Right ventricle myocardium superior (tissue), 1 donor: ENCODE measurements around the gene TENT4A. TPM values are rescaled to one million over a fixed set of nuclear protein-coding genes. Genes with fewer than 3 reads are reported as not detected.
A peak's percentile ranks its signal among the peaks of the same experiment; 100 is the strongest.

Experiments used
- ATAC-seq: fragments of 200-7000 bp; cut with Tn5 transposase; one replicate; pipeline ENCODE4 v1.9.1; 2020; ENCODE audit warnings: mild to moderate bottlenecking; ENCODE audit not compliant: poor library complexity
- DNase-seq: peaks from one replicate; pipeline ENCODE4 v3.0.0-alpha.2; 2020
- intact Hi-C: fragments of 100-400 bp; cut with DNase I; formaldehyde crosslinking; loops from one replicate; pipeline ENCODE4 v1.11.2; 2022
- total RNA-seq: library from RNA; stranded (reverse); fragmentation: NEBNext Ultra II Directional; extraction: Animal tissue kit (Norgen Biotek cat#: 25700); gene quantifications from one replicate; pipeline ENCODE4 v1.2.1, GENCODE V29; 2021
- donor health status: DM: no; HTN: yes; CAD: no; lungs with severe emphysema.

TENT4A gene
- total RNA-seq, 1 donor from 2014 or later = 10.8 TPM

GRCh38 chr5:6727231-6727630 is 14.0 kb downstream of the TENT4A start:
- DNase-seq (no peak), ATAC-seq (no peak)
- intact Hi-C loops = no loop called here

- ATAC-seq (no peak), DNase-seq (no peak)
- intact Hi-C loops = no loop called here
Measured at GRCh38 chr5:6728011-6728794, 15.0 kb downstream of the TENT4A start.

GRCh38 chr5:6728795-6729183 is 15.6 kb downstream of the TENT4A start:
- intact Hi-C loops = no loop called here
- DNase-seq (no peak), ATAC-seq (no peak)

- intact Hi-C loops = no loop called here
- DNase-seq (peak; percentile 67), ATAC-seq (peak; percentile 25)
Measured at GRCh38 chr5:6729386-6730310, 16.4 kb downstream of the TENT4A start.

GRCh38 chr5:6730407-6730806 is 17.2 kb downstream of the TENT4A start:
- ATAC-seq (no peak), DNase-seq (no peak)
- intact Hi-C loops = no loop called here

GRCh38 chr5:6730807-6731206 is 17.6 kb downstream of the TENT4A start:
- intact Hi-C loops = no loop called here

GRCh38 chr5:6731465-6732237 is 18.4 kb downstream of the TENT4A start:
- intact Hi-C loops = no loop called here
- ATAC-seq = no peak
- DNase-seq = no peak

More at GRCh38 chr5:6730807-6731206, 17.6 kb downstream of the TENT4A start:
- ATAC-seq (no peak), DNase-seq (no peak)

GRCh38 chr5:6732634-6733410 is 19.6 kb downstream of the TENT4A start:
- DNase-seq (peak; percentile 65), ATAC-seq (peak; percentile 65)
- intact Hi-C loops = no loop called here

GRCh38 chr5:6733411-6734242 is 20.4 kb downstream of the TENT4A start:
- DNase-seq = no peak
- intact Hi-C loops = no loop called here
- no peak for ATAC-seq

GRCh38 chr5:6734243-6734700 is 21.0 kb downstream of the TENT4A start:
- no peak for DNase-seq
- ATAC-seq = no peak
- intact Hi-C loops = no loop called here

GRCh38 chr5:6734781-6735180 is 21.5 kb downstream of the TENT4A start:
- intact Hi-C loops = no loop called here
- DNase-seq (no peak), ATAC-seq (no peak)

- no peak for DNase-seq
- peak; percentile 37 for ATAC-seq
- intact Hi-C loops = no loop called here
Measured at GRCh38 chr5:6736106-6736505, 22.9 kb downstream of the TENT4A start.

- DNase-seq (no peak), ATAC-seq (no peak)
- intact Hi-C loops = no loop called here
Measured at GRCh38 chr5:6736524-6737042, 23.4 kb downstream of the TENT4A start.

GRCh38 chr5:6737043-6737941 is 24.1 kb downstream of the TENT4A start:
- DNase-seq (no peak), ATAC-seq (no peak)
- intact Hi-C loops = no loop called here

- DNase-seq (no peak), ATAC-seq (no peak)
- intact Hi-C loops = no loop called here
Measured at GRCh38 chr5:6739603-6740002, 26.4 kb downstream of the TENT4A start.

GRCh38 chr5:6740586-6741150 is 27.4 kb downstream of the TENT4A start:
- no peak for ATAC-seq
- intact Hi-C loops = no loop called here
- DNase-seq = no peak
